Osteoblast (primary cell): ENCODE results near the gene MRPL14. TPM values are rescaled to one million over a fixed set of nuclear protein-coding genes. Genes with fewer than 3 reads are reported as not detected.

ENCODE experiments used
- DNase-seq: peaks from one replicate; pipeline ENCODE4 v3.0.0; 2011; ENCODE audit warnings: low spot score, mixed read lengths; ENCODE audit not compliant: insufficient read length; ENCODE audit errors: missing footprints
- H2AFZ ChIP-seq: 2 replicates; pipeline ENCODE4 v1.6.0; 2011; ENCODE audit warnings: mild to moderate bottlenecking, low read length
- H3K27ac ChIP-seq: 2 replicates; pipeline ENCODE4 v1.5.1; 2011; ENCODE audit warnings: mild to moderate bottlenecking, low read depth, low read length, moderate library complexity
- H3K27me3 ChIP-seq: 2 replicates; pipeline ENCODE4 v1.6.0; 2012; ENCODE audit warnings: mild to moderate bottlenecking, control low read depth, inconsistent platforms, low read length, moderate library complexity; ENCODE audit not compliant: insufficient read depth
- H3K36me3 ChIP-seq: 2 replicates; pipeline ENCODE4 v1.5.1; 2011; ENCODE audit warnings: mild to moderate bottlenecking, low read length, control low read depth, moderate library complexity; ENCODE audit not compliant: insufficient read depth
- H3K4me1 ChIP-seq: 2 replicates; pipeline ENCODE4 v1.5.1; 2011; ENCODE audit warnings: mild to moderate bottlenecking, low read length, control low read depth, moderate library complexity; ENCODE audit not compliant: insufficient read depth
- H3K4me2 ChIP-seq: 2 replicates; pipeline ENCODE4 v1.6.0; 2011; ENCODE audit warnings: mild to moderate bottlenecking, low read length; ENCODE audit not compliant: insufficient read depth
- H3K4me3 ChIP-seq: fragments of 200-600 bp; sonication (generic); 3 replicates; pipeline ENCODE4 v1.5.1; 2012; ENCODE audit warnings: mild to moderate bottlenecking, low read length, inconsistent platforms; ENCODE audit not compliant: insufficient read depth
- H3K79me2 ChIP-seq: 2 replicates; pipeline ENCODE4 v1.6.0; 2012; ENCODE audit warnings: mild to moderate bottlenecking, low read length, control low read depth, inconsistent platforms; ENCODE audit not compliant: insufficient read depth
- H3K9me3 ChIP-seq: 2 replicates; pipeline ENCODE4 v1.5.1; 2011; ENCODE audit warnings: low read depth, low read length, control low read depth
- H4K20me1 ChIP-seq: 2 replicates; pipeline ENCODE4 v1.6.0; 2012; ENCODE audit warnings: mild to moderate bottlenecking, low read length, control low read depth; ENCODE audit not compliant: insufficient read depth
- CTCF ChIP-seq: IDR thresholded peaks from 2 replicates; pipeline ENCODE4 v1.5.1; 2011; ENCODE audit warnings: mild to moderate bottlenecking, low read depth, low read length, moderate library complexity; ENCODE audit errors: extremely low read depth
- total RNA-seq: library from RNA; depleted of rRNA; stranded (reverse); fragments of >200 nt; gene quantifications from 2 replicates; pipeline ENCODE4 v1.2.3, GENCODE V29; 2012

MRPL14 gene
- total RNA-seq, 1 donor = 49.9 TPM

DNA sequence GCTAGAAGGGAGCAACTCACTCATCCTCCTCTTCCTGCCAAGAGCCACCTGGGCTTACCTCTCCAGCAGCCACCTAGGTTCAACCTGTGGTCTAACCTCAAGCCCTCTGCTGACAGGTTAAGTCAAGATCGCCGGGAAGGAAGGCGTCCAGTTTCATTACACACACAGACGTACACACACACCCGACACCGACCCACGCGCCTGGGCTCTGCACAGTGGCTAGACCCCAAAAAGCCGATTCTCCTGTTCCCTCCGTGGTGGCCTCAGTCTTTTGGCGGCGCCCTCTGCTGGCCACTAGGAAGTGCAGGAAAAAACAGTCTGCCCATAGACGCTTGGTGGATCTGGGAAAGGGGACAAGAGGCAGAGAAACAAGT, 52.8 kb downstream of the MRPL14 start:
- Histone ChIP-seq H3K27me3 (no peaks in the 10 kb centered on the region), H2AFZ (peak overlapping the region; percentile 79), H3K4me1 (peaks cover 39% of the 10 kb centered on the region), H3K27ac (peak overlapping the region; percentile 60), H3K4me3 (peak overlapping the region; percentile 29), H3K79me2 (no peaks in the 10 kb centered on the region), H3K36me3 (no peaks in the 10 kb centered on the region), H3K4me2 (peak overlapping the region; percentile 55), H3K9me3 (no peaks in the 10 kb centered on the region), H4K20me1 (no peaks in the 10 kb centered on the region)
- peak; percentile 94 for TF ChIP-seq CTCF
- peak; percentile 100 for DNase-seq

- no peaks in the 10 kb centered on the region for H3K36me3 ChIP-seq
- peak overlapping the region; percentile 57 for H2AFZ ChIP-seq
- H3K4me1 ChIP-seq = peaks cover 39% of the 10 kb centered on the region
- peak overlapping the region; percentile 54 for H3K4me3 ChIP-seq
- H3K27me3 ChIP-seq = no peaks in the 10 kb centered on the region
- no peaks in the 10 kb centered on the region for H4K20me1 ChIP-seq
- H3K27ac ChIP-seq = peak overlapping the region; percentile 60
- no peaks in the 10 kb centered on the region for H3K9me3 ChIP-seq
- peak overlapping the region; percentile 77 for H3K4me2 ChIP-seq
- no peak for TF ChIP-seq CTCF
- DNase-seq = peak; percentile 91
- no peaks in the 10 kb centered on the region for H3K79me2 ChIP-seq
Observed at GRCh38 chr6:44073612-44074438, 53.4 kb downstream of the MRPL14 start.

DNA sequence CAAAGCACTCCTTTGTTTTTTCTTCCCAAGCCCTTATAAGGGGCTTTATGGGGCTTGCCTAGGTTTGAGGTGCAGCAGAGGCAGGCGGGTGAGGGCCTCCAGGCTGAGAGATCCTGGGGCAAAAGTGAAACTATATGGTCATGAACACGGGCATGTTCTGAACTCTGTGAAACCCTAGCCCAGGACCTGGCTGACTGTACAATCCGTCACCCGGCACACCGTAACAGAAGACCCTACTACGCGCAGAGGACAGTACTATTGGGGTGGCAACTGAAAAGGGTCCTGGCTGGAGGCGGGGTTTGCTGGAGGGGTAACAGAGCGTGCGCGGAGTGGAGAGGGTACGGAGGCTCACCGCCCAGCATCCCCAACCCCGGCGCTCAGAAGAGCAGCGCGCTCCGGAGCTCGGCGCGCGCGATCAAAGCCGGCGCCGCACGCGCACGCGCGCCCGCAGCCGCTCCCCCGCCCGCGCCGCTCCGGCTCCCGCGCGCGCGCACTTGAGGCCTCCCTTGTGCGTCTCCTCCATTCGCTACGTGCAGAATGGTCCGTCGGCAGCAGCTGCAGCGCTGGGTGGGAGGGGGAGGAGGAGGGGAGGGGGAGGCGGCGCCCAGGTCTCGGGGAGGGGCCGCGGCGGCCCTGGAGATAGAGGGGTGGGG, 54.2 kb downstream of the MRPL14 start:
- H3K9me3 ChIP-seq = no peaks in the 10 kb centered on the region
- peak overlapping the region; percentile 73 for H2AFZ ChIP-seq
- H3K4me1 ChIP-seq = peaks cover 39% of the 10 kb centered on the region
- DNase-seq = peak; percentile 99
- H3K4me3 ChIP-seq = peak overlapping the region; percentile 71
- H3K27ac ChIP-seq = peak overlapping the region; percentile 98
- H3K4me2 ChIP-seq = peak overlapping the region; percentile 88
- H3K79me2 ChIP-seq = no peaks in the 10 kb centered on the region
- no peaks in the 10 kb centered on the region for H3K36me3 ChIP-seq
- H4K20me1 ChIP-seq = no peaks in the 10 kb centered on the region
- TF ChIP-seq CTCF = no peak
- H3K27me3 ChIP-seq = no peaks in the 10 kb centered on the region

DNA sequence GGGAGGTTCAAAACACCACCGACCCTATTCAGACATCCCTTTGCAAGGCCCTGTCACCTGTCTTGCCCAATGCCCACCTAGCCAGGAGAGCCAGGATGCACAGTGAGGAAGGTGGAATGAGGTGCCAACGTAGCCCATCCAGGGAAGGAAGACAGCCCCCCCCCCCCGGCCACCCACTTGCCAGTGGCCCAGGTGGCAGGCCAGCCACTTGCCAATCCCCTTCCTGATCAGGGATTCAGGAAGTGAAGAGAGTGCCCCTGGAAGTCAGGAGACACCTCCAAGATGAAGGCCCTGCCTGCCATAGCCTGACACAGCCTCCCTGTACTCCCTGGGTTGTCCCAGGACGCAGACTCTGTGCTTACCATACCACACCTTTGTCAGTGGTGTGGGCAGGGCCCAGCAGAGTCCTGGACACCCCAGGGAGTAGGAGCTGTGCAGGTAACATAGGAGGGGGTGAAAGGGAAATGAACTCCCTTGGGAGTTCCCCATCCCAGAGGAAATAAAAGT, 54.7 kb downstream of the MRPL14 start:
- TF ChIP-seq CTCF = no peak
- DNase-seq = peak; percentile 72
- peak overlapping the region; percentile 98 for H3K27ac ChIP-seq
- H4K20me1 ChIP-seq = no peaks in the 10 kb centered on the region
- peaks cover 45% of the 10 kb centered on the region for H3K4me1 ChIP-seq
- no peaks in the 10 kb centered on the region for H3K27me3 ChIP-seq
- peak overlapping the region; percentile 88 for H3K4me2 ChIP-seq
- no peak overlapping the region for H2AFZ ChIP-seq
- H3K36me3 ChIP-seq = no peaks in the 10 kb centered on the region
- H3K9me3 ChIP-seq = no peaks in the 10 kb centered on the region
- H3K79me2 ChIP-seq = no peaks in the 10 kb centered on the region
- H3K4me3 ChIP-seq = peak overlapping the region; percentile 71
